NCI-H128 (cell line): ENCODE measurements around the gene VASP.

Experiments
- DNase-seq: peaks from one replicate; lab custom pipeline; 2025; ENCODE audit not compliant: unreplicated experiment; lab: John Stamatoyannopoulos, UW

Gene VASP

DNA sequence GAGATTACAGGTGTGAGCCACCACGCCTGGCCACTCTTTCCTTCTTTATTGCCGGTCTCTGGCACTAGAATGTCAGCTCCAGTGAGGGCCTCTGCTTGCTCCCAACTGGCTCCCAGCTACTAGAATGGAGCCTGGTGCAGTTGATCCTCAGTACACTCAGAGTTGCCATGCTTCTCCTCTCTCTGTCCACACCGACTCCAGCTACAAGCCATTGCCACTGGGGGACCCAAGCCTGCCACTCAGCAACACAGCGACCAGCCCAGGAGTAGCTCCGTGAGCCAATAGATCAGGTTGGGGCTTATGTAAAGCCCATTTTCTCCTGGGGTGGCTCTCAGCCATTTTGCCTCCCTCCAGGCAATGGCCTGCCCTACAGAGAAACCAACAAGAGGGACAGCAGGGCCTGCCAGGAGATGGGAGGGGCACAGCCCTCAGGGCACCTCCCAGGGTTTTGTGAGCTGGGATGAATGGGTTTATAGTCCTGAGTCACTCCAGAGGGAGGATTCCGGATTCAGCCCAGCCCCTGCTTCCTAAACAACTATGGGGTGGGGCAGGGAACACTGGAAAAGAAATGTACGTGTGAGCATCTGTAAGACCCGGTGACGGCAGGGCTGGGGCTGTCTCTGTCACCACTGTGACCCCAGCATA is 40.8 kb downstream of the VASP start:
- DNase-seq = no peak

DNA sequence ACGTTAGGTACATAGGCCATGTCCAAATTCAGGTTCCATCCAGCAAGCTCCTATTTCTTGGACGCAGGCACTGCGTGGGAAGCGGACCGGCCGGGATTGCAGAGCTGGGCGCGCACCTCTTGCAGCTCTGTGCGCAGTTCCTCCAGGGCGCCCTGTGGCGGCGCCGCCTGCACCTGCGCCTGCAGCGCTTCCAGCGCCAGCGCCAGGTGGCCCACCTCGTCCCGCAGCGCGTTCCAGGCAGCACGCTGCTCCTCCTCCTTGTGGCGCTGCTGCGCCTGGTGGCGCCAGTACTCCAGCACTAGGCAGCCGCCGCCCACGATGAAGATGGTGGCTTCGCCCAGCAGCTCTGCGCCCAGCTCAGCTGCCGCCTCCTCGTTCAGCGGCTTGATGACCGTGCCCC is 46.2 kb downstream of the VASP start:
- no peak for DNase-seq

DNA sequence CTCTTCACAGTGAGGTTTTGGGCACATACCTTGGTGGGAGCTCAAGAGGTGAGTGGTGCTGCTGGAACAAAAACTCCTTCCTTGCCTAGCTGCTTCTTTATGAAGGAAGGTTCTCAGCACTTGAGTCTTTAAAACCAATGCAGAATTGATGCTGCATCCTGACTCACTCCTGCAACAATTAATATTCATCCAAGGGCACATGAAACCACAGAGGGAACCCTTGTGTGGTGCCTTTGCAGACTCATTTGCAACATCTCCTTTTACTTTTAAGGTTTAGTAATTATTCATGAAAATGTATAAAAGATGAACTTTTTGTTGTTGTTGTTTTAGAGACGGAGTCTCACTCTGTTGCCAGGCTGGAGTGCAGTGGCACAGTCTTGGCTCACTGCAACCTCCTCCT is 47.2 kb downstream of the VASP start:
- DNase-seq = no peak

DNA sequence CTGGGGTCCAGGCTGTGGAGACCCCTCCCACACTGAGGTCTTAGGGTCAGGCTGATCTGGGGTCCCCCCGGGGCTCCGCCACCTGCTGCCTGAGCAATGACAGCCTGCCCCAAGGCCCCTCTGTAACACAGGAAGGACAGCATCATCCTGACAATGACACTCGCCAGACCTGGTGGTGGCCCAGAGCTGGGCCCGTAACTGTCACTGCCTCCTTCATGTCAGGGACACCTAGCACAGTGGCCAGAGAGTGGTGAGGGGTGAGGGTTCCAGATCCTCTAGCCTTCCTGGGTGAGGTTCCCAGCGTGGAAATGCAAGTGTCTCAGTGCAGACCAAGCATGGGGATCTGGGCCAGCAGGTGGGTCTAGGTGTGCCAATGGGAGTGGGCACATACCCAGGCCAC is 49.6 kb downstream of the VASP start:
- DNase-seq = no peak

DNA sequence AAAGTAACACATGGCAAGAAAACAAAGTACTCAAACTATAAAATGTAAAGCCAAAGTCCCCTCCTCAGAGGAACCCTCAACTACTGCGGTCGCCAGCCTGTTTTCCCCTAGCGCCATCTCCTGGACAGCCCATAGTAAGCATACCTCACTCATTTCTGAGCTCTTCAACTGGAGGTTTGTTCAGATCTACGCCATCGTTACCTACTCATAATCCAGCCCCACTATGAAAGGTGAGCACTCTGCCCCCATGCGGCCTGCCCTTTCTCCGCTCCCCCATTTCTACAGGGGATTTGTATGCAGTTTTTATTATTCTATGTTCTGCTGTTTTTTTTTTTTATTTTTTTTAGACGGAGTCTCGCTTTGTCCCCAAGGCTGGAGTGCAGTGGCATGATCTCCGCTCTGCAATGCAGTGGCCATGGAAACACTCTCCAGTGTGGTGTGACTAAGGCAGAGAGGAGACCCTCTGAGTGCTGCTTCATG is 51.2 kb downstream of the VASP start:
- no peak for DNase-seq

DNA sequence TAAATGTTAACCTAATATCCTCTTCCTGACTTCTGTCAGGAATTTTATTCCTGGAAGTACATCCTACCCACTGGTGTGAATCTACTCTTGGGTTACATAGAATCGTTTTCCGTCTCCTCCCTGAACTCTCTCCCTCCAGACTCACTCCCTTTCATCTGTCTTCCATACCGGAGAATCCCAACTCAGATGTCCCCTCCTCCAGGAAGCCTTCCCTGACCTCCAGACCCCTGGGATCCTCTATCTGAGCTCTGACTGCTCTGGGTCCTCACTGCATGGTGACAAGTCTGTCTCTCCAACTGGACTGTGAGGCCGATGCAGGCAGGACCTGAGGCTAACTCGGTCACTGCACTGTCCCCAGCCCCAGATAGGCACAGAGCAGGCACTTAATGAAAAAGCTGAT is 52.8 kb downstream of the VASP start:
- no peak for DNase-seq

DNA sequence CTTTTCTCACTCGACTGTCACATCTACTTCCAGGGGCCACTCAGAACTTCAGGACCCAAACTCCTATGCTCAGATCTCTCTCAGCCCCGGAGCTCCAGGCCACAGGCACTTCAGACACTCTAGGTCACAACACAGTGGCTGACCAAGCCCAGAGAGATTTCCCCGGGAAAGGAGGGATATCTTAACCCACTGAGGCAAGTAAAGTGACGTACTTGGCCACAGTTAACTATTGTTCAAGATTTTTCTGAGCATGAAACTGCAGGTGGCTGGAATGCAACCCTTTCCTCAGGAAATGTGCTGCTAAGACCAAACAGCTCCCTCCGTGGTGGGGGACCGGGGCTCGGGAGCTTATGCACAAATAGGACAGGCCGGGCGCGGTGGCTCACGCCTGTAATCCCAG is 53.4 kb downstream of the VASP start:
- DNase-seq = no peak

DNA sequence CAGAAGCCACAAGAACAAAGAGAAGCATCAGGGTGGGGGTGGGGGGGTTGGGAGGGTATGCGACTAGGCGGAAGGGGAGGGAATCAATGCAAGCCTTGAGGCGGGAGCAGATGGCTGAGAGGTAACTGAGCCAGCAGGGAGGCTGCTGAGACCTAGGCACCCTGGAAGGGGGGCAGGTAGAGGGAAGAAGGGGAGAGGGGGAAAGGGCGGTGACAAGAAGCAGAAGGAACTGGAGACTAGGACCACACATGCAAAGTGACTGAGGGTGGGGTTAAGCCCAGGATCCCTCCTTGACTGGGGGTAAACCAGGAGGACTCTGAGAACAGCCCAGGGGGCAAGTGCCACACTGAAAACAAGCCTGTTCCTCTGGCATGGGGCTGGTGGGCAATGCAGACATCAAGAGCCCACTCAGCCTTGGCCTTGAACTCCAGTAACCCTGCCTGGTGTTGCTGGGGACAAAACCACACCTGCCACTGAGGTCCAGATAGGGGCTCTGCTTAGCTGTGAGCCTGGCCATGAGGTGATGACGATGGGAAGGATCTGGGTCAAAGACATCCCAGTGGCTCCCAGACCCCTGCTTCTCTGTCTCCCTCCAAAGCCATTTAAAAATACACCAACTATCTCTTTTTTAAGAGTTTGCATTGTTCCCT is 57.0 kb downstream of the VASP start:
- DNase-seq = no peak

DNA sequence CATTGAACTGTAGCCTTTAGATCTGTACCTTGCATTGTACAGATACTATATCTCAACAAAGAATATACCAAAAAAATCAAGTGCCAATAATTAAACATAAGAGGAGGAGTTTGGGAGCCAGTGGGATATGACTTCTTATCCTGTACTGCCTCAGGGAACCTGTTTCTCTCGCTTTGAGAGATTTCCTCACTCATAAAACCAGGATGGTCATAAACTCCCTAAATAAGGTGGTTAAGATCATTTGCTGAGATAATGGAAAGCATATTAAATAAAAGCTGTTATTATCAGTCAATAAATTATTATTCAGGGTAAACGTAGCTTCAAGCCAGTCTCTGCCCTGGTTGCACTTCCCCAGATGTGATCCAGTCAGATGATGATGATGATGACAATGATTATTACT is 60.3 kb downstream of the VASP start:
- DNase-seq = no peak

DNA sequence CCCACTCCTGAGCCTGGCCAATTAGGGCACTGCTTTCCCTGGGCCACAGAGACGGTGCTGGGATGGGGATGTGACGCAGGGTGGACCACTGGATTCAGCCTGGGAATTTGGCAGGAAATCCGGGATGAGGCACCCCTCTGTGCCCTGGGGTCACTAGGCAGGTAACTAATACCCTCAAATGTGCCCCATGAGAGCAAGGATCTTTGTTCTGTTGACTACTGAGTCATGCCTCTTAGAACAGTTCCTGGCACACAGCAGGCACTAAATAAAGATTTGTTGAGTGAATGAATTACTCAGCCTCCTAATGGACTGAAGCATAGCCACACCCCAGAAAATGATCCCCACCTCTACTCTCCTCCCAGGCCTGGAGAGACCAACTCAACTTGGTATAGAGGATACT is 61.5 kb downstream of the VASP start:
- no peak for DNase-seq

DNA sequence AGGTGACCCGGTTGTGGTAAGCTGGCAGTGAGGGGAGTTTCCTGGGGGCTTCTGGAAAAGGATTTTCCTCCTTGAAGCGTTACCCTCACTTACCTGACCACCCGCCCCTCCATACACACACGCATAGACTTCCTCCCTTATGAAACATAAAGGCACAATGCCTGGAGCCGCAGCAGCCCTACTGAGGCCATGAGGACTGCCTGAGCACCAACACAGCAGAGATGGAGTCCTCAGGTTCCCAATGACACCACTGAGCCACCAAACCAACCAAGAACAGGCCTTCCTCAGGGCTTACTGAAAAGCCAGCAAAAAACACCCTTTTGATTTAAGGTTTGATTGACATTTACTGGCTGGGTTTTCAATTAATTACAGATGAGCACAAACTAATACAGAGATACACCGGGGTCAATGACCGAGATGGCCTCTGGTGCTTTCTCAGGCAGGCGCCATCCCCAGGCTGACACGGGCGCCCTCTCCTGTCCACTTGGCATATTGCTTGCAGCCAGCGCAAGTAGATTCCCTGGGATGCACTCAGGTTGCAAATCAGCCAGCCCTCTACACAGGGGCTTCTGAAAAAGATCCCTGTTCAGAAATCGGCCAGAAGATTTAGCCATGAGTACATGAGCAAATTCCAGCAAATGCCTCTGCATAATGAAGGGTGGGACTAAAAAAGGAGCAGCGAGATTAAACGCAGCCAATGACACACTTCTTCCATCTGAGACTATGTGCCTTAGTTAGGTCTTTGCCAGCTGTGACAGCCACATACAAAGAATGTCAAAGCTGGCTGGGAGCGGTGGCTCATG is 62.5 kb downstream of the VASP start:
- no peak for DNase-seq

DNA sequence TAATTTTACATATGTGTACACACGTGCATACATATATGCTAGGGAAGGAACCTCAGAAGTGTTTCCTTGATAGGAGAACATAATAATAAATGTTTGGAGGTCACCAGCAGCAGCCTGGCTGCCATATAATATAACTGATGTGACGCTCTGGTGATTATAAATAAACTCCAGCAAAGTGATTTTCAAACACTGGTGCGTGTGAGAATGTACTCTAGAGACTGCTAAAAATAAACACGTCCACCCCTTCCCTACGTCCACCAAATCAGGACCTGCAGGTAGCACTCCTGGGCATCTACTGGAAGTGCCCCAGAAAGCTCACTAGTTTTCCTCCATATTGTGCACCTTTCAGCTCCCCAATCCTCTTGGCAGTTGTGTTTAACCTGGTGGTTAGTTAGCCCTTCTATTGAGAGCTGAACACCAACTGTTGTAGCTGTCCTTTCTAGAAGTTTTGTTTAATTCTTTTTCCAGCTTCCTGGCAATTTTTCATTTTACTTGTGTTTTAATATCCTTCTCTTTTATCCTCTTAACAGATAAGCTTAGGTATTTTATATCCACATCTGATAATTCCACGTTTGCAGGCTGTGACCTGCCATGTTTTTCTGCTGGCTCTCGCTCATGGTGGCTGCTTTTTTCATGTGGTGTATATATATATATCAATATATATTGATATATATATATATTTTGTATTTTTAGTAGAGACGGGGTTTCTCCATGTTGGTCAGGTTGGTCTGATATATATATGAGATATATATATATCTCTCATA is 64.4 kb downstream of the VASP start:
- no peak for DNase-seq

DNA sequence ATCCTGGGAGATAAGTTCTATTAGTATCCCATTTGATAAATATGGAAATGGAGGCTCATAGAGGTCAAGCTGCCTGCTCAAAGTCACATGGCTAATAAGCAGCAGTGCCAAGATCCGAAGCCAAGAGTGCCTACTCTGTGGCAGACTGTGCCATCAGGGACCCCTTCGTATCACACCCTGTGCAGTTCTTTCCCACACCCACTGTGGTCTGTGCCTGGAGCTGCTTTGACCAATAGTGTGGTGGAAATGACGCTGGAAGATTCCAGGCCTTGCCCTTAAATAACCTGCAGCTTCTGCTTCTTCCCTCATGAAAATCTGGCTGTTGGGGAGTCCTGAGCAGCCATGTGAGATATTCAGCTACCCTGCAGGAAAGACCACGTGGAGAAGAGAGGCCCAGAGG is 67.2 kb downstream of the VASP start:
- DNase-seq = no peak

DNA sequence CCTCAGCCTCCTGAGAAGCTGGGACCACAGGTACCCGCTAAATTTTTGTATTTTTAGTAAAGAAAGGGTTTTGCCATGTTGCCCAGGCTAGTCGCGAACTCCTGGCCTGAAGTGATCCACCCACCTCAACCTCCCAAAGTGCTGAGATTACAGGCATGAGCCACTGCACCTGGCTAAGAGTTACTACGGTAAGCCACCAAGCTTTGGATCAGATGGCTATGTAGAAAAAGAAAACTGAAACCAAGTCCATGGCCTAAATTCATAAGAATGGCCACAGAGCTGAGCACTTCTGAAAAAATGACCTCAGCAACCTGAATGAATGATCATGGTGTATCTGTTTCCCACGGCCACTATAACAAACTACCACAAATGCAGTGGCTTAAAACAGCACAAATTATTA is 67.9 kb downstream of the VASP start:
- no peak for DNase-seq
